Loucy (cell line): ENCODE results near the gene DAPL1.

Source experiments
- H2AFZ ChIP-seq: fragments of 200-600 bp; sonication (generic); 2 replicates; pipeline ENCODE4 v1.6.0; 2016; ENCODE audit warnings: antibody characterized with exemption, mild to moderate bottlenecking, low read length, moderate library complexity
- H3F3A ChIP-seq: fragments of 200-600 bp; 2 replicates; pipeline ENCODE4 v1.6.0; 2016; ENCODE audit warnings: antibody characterized with exemption, low read depth, mild to moderate bottlenecking
- H3K27me3 ChIP-seq: fragments of 200-600 bp; sonication (generic); 2 replicates; pipeline ENCODE4 v1.6.1; 2014; ENCODE audit warnings: low read length, mild to moderate bottlenecking; ENCODE audit not compliant: insufficient read depth, poor library complexity, severe bottlenecking
- H3K36me3 ChIP-seq: fragments of 200-600 bp; sonication (generic); 2 replicates; pipeline ENCODE4 v1.6.1; 2016; ENCODE audit warnings: low read length; ENCODE audit not compliant: insufficient read depth
- H3K4me1 ChIP-seq: fragments of 200-600 bp; sonication (generic); 2 replicates; pipeline ENCODE4 v1.5.1; 2014; ENCODE audit warnings: low read length, mild to moderate bottlenecking; ENCODE audit not compliant: insufficient read depth, poor library complexity, severe bottlenecking
- H3K4me2 ChIP-seq: fragments of 200-600 bp; sonication (generic); 2 replicates; pipeline ENCODE4 v1.6.0; 2014; ENCODE audit warnings: antibody characterized with exemption, low read length, low read depth, mild to moderate bottlenecking; ENCODE audit not compliant: poor library complexity, severe bottlenecking
- H3K4me3 ChIP-seq: fragments of 200-600 bp; sonication (generic); 2 replicates; pipeline ENCODE4 v1.5.1; 2014; ENCODE audit warnings: low read length, mild to moderate bottlenecking, mixed read lengths; ENCODE audit not compliant: poor library complexity, severe bottlenecking
- H3K79me2 ChIP-seq: fragments of 200-600 bp; sonication (generic); 2 replicates; pipeline ENCODE4 v1.6.1; 2014; ENCODE audit warnings: low read length; ENCODE audit not compliant: insufficient read depth
- H3K9ac ChIP-seq: fragments of 200-600 bp; sonication (generic); 2 replicates; pipeline ENCODE4 v1.6.0; 2014; ENCODE audit warnings: mild to moderate bottlenecking, low read depth, low read length, moderate library complexity; ENCODE audit not compliant: poor library complexity, severe bottlenecking
- H3K9me2 ChIP-seq: fragments of 200-600 bp; sonication (generic); replicated peaks from 2 replicates; pipeline ENCODE4 v1.6.1; 2016; ENCODE audit warnings: low read depth, low read length, mixed read lengths
- H3K9me3 ChIP-seq: fragments of 200-600 bp; sonication (generic); 2 replicates; pipeline ENCODE4 v1.6.1; 2014; ENCODE audit warnings: mild to moderate bottlenecking, antibody characterized with exemption, low read length, low read depth; ENCODE audit not compliant: insufficient read depth
- H4K20me1 ChIP-seq: fragments of 200-600 bp; sonication (generic); 2 replicates; pipeline ENCODE4 v1.6.0; 2014; ENCODE audit warnings: antibody characterized with exemption, low read length, mild to moderate bottlenecking; ENCODE audit not compliant: insufficient read depth, poor library complexity, severe bottlenecking
- CTCF ChIP-seq: fragments of 200-600 bp; sonication (generic); conservative IDR thresholded peaks from 2 replicates; pipeline ENCODE4 v1.5.1; 2014; ENCODE audit warnings: mild to moderate bottlenecking, antibody characterized with exemption, low read length
- EZH2phosphoT487 ChIP-seq: fragments of 200-600 bp; IDR thresholded peaks from 2 replicates; pipeline ENCODE4 v1.6.1; 2018; ENCODE audit warnings: antibody characterized with exemption, mild to moderate bottlenecking, moderate library complexity, borderline replicate concordance

The DAPL1 gene

DNA sequence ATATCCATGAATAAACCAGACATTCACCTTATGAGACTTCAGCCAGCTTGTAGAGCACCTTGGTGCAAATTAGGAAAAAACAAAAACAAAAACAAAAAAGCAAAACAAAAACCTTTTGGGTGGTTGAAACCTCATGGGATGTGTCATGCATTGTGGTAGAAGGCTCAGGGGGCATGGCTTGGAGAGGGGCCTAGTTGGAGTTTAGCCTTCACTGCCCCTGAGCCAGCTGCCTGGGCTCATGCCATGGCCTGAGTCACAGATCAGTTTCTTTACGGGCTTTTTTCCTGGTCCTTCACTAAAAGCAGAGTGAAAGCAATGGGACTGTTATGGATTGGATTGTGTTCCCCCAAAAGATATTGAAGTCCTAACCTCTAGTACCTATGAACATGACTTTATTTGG, 22.0 kb upstream of the DAPL1 start:
- TF ChIP-seq EZH2phosphoT487, result no peak
- TF ChIP-seq CTCF, result no peak
- no peak overlapping the region for H3K4me3 ChIP-seq
- H3K36me3 ChIP-seq, result no peaks in the 10 kb centered on the region
- no peaks in the 10 kb centered on the region for H3K4me1 ChIP-seq
- H3F3A ChIP-seq, result no peaks in the 10 kb centered on the region
- no peaks in the 10 kb centered on the region for H3K9me2 ChIP-seq
- H2AFZ ChIP-seq, result no peak overlapping the region
- H3K79me2 ChIP-seq, result no peaks in the 10 kb centered on the region
- no peaks in the 10 kb centered on the region for H3K27me3 ChIP-seq
- H4K20me1 ChIP-seq, result no peaks in the 10 kb centered on the region
- no peak overlapping the region for H3K4me2 ChIP-seq
- H3K9ac ChIP-seq, result no peak overlapping the region
- H3K9me3 ChIP-seq, result no peaks in the 10 kb centered on the region

GRCh38 chr2:158774681-158775080, 20.4 kb upstream of the DAPL1 start:
- Histone ChIP-seq H2AFZ (no peak overlapping the region), H3K27me3 (no peaks in the 10 kb centered on the region), H3K79me2 (no peaks in the 10 kb centered on the region), H3K4me2 (no peak overlapping the region), H3K4me3 (no peak overlapping the region), H3K9ac (no peak overlapping the region), H3F3A (no peaks in the 10 kb centered on the region), H3K36me3 (no peaks in the 10 kb centered on the region), H3K9me2 (no peaks in the 10 kb centered on the region), H3K9me3 (no peaks in the 10 kb centered on the region), H4K20me1 (no peaks in the 10 kb centered on the region), H3K4me1 (no peaks in the 10 kb centered on the region)
- TF ChIP-seq EZH2phosphoT487, result no peak
- no peak for TF ChIP-seq CTCF

GRCh38 chr2:158775273-158776027, 19.7 kb upstream of the DAPL1 start:
- H3K9ac ChIP-seq, result no peak overlapping the region
- H4K20me1 ChIP-seq, result no peaks in the 10 kb centered on the region
- no peak overlapping the region for H3K4me2 ChIP-seq
- H3K9me2 ChIP-seq, result no peaks in the 10 kb centered on the region
- H3K36me3 ChIP-seq, result no peaks in the 10 kb centered on the region
- H3K4me1 ChIP-seq, result no peaks in the 10 kb centered on the region
- no peak overlapping the region for H3K4me3 ChIP-seq
- no peak overlapping the region for H2AFZ ChIP-seq
- no peak for TF ChIP-seq EZH2phosphoT487
- no peaks in the 10 kb centered on the region for H3K27me3 ChIP-seq
- H3K9me3 ChIP-seq, result no peaks in the 10 kb centered on the region
- H3K79me2 ChIP-seq, result no peaks in the 10 kb centered on the region
- H3F3A ChIP-seq, result no peaks in the 10 kb centered on the region

GRCh38 chr2:158776231-158776630, 18.9 kb upstream of the DAPL1 start:
- no peaks in the 10 kb centered on the region for H3K79me2 ChIP-seq
- H3K9me3 ChIP-seq, result no peaks in the 10 kb centered on the region
- no peaks in the 10 kb centered on the region for H3K27me3 ChIP-seq
- H3K9me2 ChIP-seq, result no peaks in the 10 kb centered on the region
- H3K4me3 ChIP-seq, result no peak overlapping the region
- no peaks in the 10 kb centered on the region for H4K20me1 ChIP-seq
- no peak overlapping the region for H2AFZ ChIP-seq
- no peak overlapping the region for H3K9ac ChIP-seq
- no peak overlapping the region for H3K4me2 ChIP-seq
- no peaks in the 10 kb centered on the region for H3K36me3 ChIP-seq
- H3K4me1 ChIP-seq, result no peaks in the 10 kb centered on the region
- TF ChIP-seq CTCF (no peak), EZH2phosphoT487 (no peak)
- no peaks in the 10 kb centered on the region for H3F3A ChIP-seq
